Gastrocnemius medialis (tissue), 4 donors: ENCODE data around the gene HMX1. TPM values are rescaled to one million over a fixed set of nuclear protein-coding genes. Genes with fewer than 3 reads are reported as not detected.

ENCODE experiments used
- ATAC-seq, 2 donors: fragments of 150-250 bp; one replicate each; pipeline ENCODE4 v1.9.1; 2016
- DNase-seq, 2 donors: peaks; one replicate each; pipeline ENCODE4 v3.0.0-alpha.2; 2019
- H3K27ac ChIP-seq, 4 donors: fragments of 200-600 bp; sonication (generic); 1 replicate in 1 of 4; 2 replicates in 3 of 4; pipeline ENCODE4 v1.5.1; 2016 to 2018; ENCODE audit warnings: mild to moderate bottlenecking in 2 of 4, moderate library complexity in 1 of 4
- H3K27me3 ChIP-seq, 3 donors: fragments of 200-600 bp; sonication (generic) in 2 of 3; 1 replicate in 1 of 3; 2 replicates in 2 of 3; pipeline versions ENCODE4 v1.5.1 to v1.6.0; 2016 to 2019; ENCODE audit warnings: mild to moderate bottlenecking in 1 of 3, moderate library complexity in 1 of 3
- H3K36me3 ChIP-seq, 2 donors: fragments of 200-600 bp; sonication (generic) in 1 of 2; one replicate each; pipeline ENCODE4 v1.5.1; 2017 to 2018
- H3K4me1 ChIP-seq, 2 donors: fragments of 200-600 bp; sonication (generic) in 1 of 2; one replicate each; pipeline ENCODE4 v1.5.1; 2016 to 2017; ENCODE audit warnings: mild to moderate bottlenecking in 2 of 2
- H3K4me3 ChIP-seq, 4 donors: fragments of 200-600 bp; sonication (generic) in 3 of 4; 1 replicate in 1 of 4; 2 replicates in 3 of 4; pipeline ENCODE4 v1.5.1; 2016 to 2019; ENCODE audit warnings: mild to moderate bottlenecking in 2 of 4
- H3K9me3 ChIP-seq, 3 donors: fragments of 200-600 bp; sonication (generic) in 2 of 3; 1 replicate in 1 of 3; 2 replicates in 2 of 3; pipeline ENCODE4 v1.5.1; 2016 to 2019
- POLR2A ChIP-seq, 2 donors: fragments of 450-650 bp; IDR thresholded peaks; one replicate each; pipeline ENCODE4 v1.6.1; 2017; ENCODE audit warnings: antibody characterized with exemption in 2 of 2, mild to moderate bottlenecking in 2 of 2, moderate library complexity in 2 of 2
- in situ Hi-C, 4 donors: fragments of 200-750 bp; cut with MboI; loops; one replicate each; pipeline versions ENCODE4 v1.15.0 to v1.8.0; 2017; ENCODE audit warnings: low sequenced_read_pairs in 4 of 4
- intact Hi-C: fragments of 100-400 bp; cut with DNase I; formaldehyde crosslinking; loops from one replicate; pipeline ENCODE4 v1.15.1; 2023; ENCODE audit warnings: low total_unique reads
- total RNA-seq, 4 donors: library from RNA; depleted of rRNA; stranded (reverse); fragments of >200 nt; gene quantifications; one replicate each; pipeline versions ENCODE4 v1.1.0 to v1.2.3, GENCODE V29; 2016
- TF ChIP-seq, protein P1 (sequence below), 5 experiments: fragments of 450-650 bp in 3 of 5; fragments of 200-600 bp in 2 of 5; sonication (generic) in 2 of 5; IDR thresholded peaks in 4 of 5; conservative IDR thresholded peaks in 1 of 5; 1 replicate in 4 of 5; 2 replicates in 1 of 5; pipeline ENCODE4 v1.5.1; 2016 to 2019; ENCODE audit warnings: antibody characterized with exemption in 5 of 5, mild to moderate bottlenecking in 3 of 5, moderate library complexity in 3 of 5

Gene HMX1
- total RNA-seq, 4 donors from 2014 or later = not detected

DNA sequence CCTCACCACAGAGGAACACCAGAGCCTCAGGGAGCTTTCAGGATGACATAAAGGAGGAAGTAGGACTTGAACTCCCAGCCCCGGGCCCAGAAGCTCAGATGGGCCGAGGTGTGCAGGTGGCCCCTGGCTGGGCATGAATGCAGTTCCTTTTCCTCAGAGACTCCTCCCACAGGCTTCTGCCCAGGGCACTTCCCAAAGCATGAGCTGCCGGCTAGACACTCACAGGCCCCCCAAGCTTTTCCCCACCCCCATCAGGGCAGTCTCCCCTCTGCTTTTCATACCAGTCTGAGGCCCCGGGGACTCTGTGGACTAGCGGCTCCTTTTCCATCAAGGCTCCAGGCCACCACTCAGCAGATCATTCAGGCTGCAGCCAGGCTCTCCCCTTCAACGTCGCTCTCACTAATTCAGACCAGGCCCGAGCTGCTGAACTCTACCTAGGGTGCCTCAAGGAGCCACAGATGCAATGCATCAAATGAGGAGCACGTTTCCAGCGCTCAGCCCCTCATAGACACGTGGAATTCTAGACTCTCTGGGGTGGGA lies 36.9 kb downstream of the HMX1 start:
- in situ Hi-C loops = no loop called here
- Histone ChIP-seq H3K36me3 (no peaks in the 10 kb centered on the region), H3K9me3 (no peaks in the 10 kb centered on the region), H3K4me3 (no peak overlapping the region), H3K27ac (no peak overlapping the region), H3K4me1 (no peaks in the 10 kb centered on the region), H3K27me3 (peaks cover 0 to 12% (median 0%) of the 10 kb centered on the region in 3 donors)
- DNase-seq (no peak), ATAC-seq (no peak)
- intact Hi-C loops = no loop called here
- no peak for TF ChIP-seq POLR2A (IDR thresholded peaks at IDR 0.05)
- TF ChIP-seq, protein P1, sequence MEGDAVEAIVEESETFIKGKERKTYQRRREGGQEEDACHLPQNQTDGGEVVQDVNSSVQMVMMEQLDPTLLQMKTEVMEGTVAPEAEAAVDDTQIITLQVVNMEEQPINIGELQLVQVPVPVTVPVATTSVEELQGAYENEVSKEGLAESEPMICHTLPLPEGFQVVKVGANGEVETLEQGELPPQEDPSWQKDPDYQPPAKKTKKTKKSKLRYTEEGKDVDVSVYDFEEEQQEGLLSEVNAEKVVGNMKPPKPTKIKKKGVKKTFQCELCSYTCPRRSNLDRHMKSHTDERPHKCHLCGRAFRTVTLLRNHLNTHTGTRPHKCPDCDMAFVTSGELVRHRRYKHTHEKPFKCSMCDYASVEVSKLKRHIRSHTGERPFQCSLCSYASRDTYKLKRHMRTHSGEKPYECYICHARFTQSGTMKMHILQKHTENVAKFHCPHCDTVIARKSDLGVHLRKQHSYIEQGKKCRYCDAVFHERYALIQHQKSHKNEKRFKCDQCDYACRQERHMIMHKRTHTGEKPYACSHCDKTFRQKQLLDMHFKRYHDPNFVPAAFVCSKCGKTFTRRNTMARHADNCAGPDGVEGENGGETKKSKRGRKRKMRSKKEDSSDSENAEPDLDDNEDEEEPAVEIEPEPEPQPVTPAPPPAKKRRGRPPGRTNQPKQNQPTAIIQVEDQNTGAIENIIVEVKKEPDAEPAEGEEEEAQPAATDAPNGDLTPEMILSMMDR (IDR thresholded peaks at IDR 0.05 in 4 of 5, conservative IDR thresholded peaks at IDR 0.05 in 1 of 5) = no peak

DNA sequence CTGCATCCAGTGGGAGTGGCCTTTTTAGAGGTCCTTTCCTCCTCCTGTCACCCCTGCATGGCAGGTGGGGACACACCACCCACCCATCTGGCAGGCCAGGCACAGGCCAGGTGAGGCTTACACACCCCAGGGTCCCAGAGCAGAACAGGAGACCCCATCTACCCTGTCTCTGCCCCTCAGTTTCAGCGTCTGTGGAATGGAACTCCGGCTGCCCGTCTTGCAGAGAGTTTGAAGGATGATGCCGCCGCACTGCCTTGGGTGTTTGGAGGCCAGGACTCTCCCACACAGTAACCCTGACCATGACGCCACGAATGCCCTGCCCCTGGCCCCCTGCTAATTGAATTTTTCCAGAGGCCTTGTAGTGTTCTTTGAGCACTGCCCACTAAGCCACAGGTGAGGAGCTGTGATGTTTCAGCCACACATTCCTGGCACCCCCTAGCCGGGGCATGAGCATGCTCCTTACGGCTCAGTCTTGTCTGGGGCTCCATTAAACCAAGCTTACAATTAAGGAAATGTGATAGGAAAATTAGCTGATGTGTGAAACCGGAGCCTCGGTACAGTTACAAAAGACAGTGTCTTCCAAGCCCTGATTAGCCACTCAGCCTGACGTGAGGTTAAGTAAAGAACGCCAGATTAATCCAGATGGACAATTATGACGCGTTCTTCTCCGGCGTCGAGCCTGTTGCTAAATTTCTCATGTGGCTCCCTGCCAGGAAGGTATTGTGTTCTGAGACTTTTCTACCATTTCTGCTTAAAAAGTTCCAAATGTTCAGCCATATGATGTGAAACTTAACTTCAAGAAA lies 39.3 kb downstream of the HMX1 start:
- intact Hi-C loops (no loop called here), in situ Hi-C loops (no loop called here)
- H3K4me1 ChIP-seq = no peaks in the 10 kb centered on the region
- ATAC-seq (no peak), DNase-seq (no peak)
- no peaks in the 10 kb centered on the region for H3K9me3 ChIP-seq
- no peak overlapping the region for H3K4me3 ChIP-seq
- no peak overlapping the region for H3K27ac ChIP-seq
- TF ChIP-seq POLR2A (IDR thresholded peaks at IDR 0.05) = no peak
- TF ChIP-seq, protein P1 (IDR thresholded peaks at IDR 0.05 in 4 of 5, conservative IDR thresholded peaks at IDR 0.05 in 1 of 5) = no peak
- peaks cover 0 to 8% (median 0%) of the 10 kb centered on the region in 3 donors for H3K27me3 ChIP-seq
- H3K36me3 ChIP-seq = no peaks in the 10 kb centered on the region

DNA sequence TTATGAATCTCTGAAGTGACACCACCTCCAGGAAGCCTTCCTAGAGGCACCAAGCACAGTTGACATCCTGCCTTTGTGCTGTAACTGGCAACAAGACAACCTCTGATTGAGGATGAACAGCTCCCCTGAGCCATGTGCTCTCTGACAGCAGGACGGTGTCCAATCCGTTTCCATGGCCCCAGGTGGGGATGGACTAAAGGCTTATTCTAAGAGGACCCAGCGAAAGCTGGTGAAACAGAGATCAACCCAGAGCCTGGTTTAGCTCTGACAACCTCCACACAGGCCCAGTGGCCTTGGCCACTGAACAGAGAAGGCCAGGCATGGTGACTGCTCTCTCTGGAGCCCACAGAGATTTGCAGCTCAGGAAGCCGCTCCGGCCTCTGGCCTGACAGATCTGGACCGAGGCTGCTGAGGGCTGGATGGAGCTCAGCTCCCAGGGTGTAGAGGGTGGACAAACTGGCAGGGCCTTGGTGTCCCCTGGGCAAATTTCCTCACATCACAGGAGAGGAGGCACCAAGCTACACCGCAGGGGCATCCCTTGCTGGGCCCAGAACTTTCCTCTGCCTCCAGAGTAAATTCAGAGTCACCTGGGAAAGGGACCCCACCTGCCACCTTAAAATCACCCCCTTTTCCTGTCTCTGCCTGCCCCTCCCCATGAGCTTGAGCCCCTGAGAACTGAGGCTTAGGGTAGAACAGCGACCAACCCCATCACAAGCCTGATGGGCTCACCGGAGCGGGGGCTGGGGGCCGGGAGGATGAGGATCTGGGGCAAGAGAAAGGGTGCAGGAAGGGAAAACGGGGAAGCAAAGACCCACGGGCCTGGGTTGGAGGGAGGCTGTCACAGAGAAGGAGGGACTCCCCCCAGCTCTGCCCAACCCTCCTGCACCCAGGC lies 40.2 kb downstream of the HMX1 start:
- Histone ChIP-seq H3K27me3 (peaks cover 0 to 8% (median 0%) of the 10 kb centered on the region in 3 donors), H3K27ac (no peak overlapping the region), H3K9me3 (no peaks in the 10 kb centered on the region), H3K36me3 (no peaks in the 10 kb centered on the region), H3K4me1 (no peaks in the 10 kb centered on the region), H3K4me3 (no peak overlapping the region)
- intact Hi-C loops (no loop called here), in situ Hi-C loops (no loop called here)
- ATAC-seq (no peak), DNase-seq (no peak)
- TF ChIP-seq, protein P1 (IDR thresholded peaks at IDR 0.05 in 4 of 5, conservative IDR thresholded peaks at IDR 0.05 in 1 of 5) = no peak
- TF ChIP-seq POLR2A (IDR thresholded peaks at IDR 0.05) = no peak

DNA sequence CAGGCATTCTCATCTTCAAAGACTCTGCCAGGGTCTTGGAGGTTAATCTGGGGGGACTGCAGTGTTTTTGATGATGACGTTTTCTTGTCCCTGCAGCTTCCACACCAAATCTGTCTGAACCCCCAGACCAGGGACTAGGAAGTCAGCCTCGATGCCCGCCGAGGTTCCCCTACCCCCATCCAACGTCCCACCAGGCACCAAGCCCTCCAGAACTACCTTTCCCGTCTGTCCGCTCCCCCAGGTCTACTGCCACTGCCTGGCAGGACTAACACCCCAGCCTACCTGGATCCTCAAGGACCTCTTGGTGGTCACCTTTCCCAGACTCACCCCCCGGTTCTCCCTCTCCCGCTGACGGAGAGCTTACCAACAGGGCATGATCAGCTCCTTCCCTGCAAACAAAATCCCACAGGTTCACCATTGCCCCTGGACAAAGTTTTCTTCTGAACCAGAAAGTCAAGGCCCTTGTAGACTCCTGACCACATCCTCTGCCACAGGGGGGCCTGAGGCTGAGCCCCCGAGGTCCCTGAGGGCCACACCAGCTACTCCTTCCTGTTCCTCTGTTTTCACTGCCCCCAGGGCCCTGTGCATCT lies 40.9 kb downstream of the HMX1 start:
- no peaks in the 10 kb centered on the region for H3K36me3 ChIP-seq
- ATAC-seq = no peak
- no peak for TF ChIP-seq POLR2A (IDR thresholded peaks at IDR 0.05)
- TF ChIP-seq, protein P1 (IDR thresholded peaks at IDR 0.05 in 4 of 5, conservative IDR thresholded peaks at IDR 0.05 in 1 of 5) = no peak
- no peaks in the 10 kb centered on the region for H3K9me3 ChIP-seq
- H3K27ac ChIP-seq = no peak overlapping the region
- in situ Hi-C loops = no loop called here
- peaks cover 0 to 8% (median 0%) of the 10 kb centered on the region in 3 donors for H3K27me3 ChIP-seq
- H3K4me3 ChIP-seq = no peak overlapping the region
- H3K4me1 ChIP-seq = no peaks in the 10 kb centered on the region
- intact Hi-C loops = no loop called here
- no peak for DNase-seq
